Measurements from ENCODE around the gene ZNF362. TPM values are rescaled to one million over a fixed set of nuclear protein-coding genes. Genes with fewer than 3 reads are reported as not detected.

ZNF362 gene
- polyA plus RNA-seq, 1 donor = 33.6 TPM

DNA sequence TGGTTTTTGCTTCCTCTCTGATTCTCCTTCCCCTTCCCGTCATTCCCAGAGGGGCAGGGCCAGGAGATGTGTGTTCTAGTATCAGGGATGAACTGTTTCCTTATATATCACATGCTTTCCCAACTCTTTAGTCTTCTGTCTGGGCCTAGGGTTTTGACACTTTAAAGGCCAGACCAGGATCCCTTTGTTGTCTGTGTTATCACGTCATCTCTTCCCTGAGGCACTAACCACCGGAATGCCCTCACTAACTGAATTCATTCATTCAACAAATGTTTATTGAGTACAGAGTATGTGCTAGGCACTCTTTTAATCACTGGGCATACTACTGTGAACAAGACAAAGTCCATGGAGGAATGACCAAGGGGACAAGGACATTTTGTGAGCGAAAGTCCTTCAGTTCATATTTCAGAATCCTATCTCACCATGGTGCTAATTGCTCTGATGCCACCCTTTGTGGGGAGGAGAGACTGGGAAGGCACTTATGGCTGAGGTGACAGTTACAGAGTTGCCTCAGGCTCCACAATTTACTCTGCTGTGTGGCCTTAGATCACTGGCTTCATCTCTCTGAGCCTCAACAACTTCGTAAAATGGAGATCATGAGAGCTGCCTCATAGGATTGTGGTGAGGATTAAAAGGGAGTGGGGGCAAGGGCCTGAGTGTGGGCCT is 12.0 kb upstream of the ZNF362 start:
- no peak for DNase-seq (ENCODE audit: low read depth)

DNA sequence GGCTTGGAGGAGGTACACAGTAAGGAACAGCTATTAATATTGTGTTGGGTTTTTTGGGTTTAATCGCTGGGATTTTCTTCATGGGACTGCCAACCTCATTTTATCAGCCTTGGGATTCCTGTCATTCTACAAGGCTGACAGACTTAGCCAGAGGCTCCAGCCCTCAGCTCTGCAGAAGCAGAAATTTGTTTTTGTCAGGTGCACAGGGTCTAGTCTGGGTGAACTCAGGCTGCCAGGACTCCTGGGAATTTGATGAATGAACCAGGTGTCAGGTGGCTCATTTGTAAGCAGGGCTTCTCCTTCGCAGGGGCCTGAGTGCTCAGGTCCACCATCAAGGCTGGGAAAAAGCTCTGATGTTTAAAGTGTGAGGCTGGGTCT is 11.5 kb upstream of the ZNF362 start:
- no peak for DNase-seq (ENCODE audit: low read depth)

DNA sequence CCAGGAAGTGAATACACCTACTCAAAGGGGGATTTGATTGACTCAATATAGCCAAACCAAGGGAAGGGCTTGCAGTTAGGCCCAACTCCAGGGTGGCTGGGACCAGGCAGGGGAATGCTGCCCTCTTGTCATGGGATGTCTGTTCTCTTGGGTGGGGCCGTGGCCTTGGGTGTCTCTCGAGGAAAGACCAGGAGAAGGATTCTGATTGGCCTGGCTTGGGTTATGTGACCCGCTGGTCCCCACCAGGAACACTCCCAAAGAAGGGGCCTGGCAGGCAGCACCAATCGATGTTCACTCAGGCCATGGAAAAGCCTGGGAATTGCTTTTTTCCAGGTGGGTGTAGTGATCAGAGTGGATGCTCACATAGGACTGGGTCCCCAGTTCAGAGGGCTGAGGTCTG is 10.1 kb upstream of the ZNF362 start:
- DNase-seq (ENCODE audit: low read depth) = no peak

DNA sequence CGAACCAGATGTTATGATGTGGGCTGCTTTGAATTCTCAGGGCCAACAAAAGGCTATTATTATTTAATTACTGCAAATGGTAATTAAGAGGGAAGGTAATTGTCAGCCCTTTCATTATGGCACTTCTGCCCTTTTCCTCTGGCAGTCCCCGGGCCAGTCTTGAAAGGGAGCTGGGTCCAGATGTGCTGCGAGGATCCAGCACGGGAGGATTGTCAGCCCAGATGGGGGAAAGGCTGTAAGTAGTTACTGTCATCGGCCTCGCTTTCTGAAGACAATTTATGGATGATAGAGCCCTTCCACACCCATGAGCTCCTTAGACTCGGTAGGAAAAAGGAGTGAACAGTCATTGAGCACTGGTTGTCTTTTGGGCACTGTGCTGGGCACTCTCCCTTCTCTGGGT is 8.7 kb upstream of the ZNF362 start:
- DNase-seq (ENCODE audit: low read depth) = no peak

DNA sequence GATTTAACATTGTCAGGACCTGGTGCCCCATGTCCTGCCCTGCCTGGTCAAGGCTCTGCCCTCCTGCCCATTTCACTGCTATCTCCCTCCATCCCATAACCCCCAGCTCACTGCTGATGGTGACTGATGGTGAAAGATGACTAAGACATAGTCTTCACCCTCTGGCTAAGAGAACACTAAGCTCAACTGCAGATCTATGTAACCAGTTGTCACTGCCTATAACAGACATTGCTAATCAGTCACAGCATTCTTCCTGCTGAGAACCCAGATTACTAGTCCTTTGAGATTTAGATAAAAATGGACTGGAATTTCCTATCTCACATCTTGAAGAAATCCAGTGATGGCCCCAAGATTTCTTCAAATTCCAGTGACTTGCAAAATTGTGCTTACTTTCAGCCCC is 8.0 kb upstream of the ZNF362 start:
- no peak for DNase-seq (ENCODE audit: low read depth)

- DNase-seq (ENCODE audit: low read depth) = no peak
Measured at GRCh38 chr1:33249422-33249821, 6.9 kb upstream of the ZNF362 start.

DNA sequence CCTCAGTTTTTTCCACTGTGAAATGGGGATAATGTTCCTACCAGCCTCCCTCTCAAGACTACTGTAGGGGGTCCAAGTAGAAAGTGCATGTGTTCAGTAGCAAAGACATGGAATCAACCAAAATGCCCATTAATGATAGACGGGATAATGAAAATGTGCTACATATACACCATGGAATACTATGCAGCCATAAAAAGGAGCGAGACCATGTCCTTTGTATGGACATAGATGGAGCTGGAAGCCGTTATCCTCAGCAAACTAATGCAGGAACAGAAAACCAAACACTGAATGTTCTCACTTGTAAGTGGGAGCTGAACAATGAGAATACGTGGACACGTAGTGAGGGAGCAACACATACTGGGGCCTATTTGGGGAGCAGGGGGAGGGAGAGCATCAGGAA is 6.1 kb upstream of the ZNF362 start:
- DNase-seq (ENCODE audit: low read depth) = no peak

GRCh38 chr1:33250724-33251123 is 5.6 kb upstream of the ZNF362 start:
- DNase-seq (ENCODE audit: low read depth) = no peak

GRCh38 chr1:33254491-33254890 is 1.8 kb upstream of the ZNF362 start:
- DNase-seq (ENCODE audit: low read depth) = no peak

DNA sequence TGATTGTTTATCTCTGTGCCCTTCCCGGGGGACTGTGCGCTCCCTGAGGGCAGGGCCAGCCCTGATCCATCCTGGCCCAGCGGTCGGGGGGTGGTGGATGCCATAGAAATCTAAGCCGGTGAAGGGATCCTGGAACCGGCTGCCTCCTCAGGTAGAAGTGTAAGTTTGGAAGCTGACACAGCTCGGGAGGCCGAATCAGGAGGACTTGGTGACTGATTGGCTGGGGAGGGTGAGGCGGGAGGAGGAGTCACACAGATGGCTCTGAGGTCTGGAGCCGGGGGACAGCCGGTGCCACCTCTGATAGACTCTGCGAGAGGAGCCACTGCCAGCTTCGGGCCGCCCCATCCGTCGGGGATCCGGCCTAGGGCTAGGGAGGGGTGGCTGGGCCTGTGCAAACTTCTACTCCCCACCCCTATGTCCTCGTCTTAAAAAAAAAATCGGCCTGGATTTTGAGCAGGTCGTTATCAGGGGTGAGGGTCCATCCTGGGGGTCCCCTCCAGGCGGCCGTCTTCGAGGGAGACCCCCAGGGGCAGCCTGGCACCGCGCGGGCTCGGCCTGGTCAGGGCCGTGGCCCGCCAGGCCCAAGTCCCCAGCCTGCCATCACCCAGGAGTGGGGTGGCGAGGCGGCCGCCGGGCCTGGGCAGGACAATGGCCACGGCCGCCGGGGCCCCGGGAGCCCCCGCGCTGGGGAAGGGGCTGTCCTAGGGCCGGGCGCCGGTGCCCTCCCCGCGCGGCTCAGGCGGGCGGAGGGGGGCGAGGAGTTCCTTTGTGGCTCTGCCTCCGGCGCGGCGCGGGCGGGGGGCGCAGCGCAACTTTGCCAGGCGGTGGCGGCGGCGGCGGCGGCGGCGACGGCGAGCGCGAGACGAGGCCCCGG is 708 bp upstream of the ZNF362 start:
- no peak for DNase-seq (ENCODE audit: low read depth)

DNA sequence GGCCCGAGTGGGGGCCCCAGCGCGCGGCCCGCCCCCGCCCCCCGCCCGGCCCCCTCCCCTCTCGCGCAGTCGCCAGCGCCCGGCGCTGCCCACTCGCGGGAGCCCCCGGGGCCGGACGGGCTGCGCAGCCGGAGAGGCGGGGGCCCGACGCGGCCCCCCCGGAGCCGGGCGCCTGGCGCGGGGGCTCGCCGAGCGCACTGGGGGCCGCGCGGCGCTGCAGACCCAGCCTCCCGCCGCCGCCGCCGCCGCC is 146 bp upstream of the ZNF362 start:
- no peak for DNase-seq (ENCODE audit: low read depth)

DNA sequence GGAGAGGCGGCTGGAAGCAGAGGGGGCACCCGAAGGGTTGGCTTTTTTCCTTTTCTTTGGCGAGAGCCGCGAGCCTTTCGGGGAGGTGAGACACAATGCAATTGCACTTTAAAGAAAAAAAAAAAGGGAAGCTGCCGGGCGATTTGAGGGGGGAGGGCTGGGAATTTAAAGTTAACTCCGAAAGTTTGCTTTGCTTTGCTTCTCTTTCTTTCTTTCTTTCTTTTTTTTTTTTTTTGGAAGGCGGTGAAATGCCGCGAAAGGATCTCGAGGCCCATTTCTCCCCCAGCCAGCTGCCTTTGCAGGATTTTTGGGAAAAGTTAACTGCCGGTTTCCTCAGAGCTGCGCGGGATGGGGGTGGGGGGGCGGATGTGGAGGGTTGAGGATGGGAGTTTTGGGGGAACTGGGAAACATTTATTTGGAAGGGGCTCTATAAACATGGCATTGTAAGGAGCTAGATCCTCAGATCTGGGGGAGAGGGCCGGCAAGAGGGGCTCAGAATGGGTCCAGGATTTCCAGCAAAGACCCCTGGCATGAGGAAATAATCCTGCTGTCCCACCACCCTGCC is 997 bp downstream of the ZNF362 start:
- no peak for DNase-seq (ENCODE audit: low read depth)

DNA sequence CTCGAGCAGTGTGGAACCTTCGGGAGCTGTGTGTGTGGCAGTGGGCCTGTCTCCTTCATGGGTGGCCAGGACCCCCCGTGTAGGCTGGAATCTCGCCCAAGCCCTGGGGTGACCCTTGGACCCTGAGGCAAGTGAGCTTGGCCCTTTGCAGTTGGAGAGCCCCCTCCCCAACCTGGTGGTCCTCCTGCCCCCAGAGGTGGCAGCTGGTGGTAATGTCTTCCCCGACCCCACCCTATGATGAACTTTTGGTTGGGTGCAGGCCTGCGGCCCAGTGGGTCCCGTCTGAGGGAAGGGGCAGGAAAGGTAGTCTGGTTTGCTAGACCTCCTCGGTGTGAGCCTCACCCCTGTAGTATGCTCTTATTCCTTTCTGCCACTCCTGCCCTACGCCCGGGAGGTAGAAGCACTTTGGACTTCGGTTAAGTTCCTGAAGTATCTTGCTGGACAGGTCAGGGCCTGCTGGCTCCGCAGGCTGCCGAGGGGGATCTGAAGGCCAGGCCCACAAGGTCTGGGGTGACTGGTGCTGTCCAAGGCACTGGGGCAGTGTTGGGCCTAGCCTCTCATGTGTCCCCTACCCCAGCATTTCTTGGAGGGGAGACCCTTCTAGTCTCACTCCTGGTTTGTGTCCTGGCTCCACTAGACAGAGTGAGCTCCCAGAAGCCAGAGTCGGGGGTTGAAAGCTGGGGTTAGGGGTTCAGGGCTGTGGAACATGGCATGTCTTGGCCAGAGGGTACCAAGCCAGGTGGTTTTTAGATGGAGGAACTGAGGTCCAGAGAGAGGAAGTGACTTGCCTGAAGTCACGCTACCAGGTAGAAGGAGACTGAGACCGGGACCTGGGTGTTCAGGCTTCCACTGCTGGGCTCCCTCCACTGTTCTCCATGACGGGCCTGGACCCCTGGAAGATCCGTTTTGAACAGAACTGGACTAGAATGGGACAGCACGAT is 1.8 kb downstream of the ZNF362 start:
- no peak for DNase-seq (ENCODE audit: low read depth)

GRCh38 chr1:33258788-33259274 is 2.5 kb downstream of the ZNF362 start:
- no peak for DNase-seq (ENCODE audit: low read depth)

DNA sequence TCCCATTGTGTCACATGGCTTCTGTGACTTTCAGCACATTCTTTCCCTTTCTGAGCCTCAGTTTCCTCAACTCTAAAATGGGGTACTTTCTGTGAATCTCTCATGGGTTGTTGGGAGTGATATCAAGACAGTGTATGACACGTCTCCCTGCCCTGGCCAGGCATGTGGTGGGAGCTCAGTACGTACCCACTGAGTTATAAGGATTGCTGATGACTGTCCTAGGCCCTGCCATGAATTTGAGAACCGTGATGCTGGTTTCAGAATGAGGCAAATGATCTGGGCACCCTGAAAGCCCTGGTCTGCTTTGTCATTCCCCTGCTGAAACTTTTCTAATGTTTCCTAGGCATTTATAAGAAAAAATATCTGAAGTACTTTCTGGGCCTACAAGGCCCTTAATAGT is 3.6 kb downstream of the ZNF362 start:
- DNase-seq (ENCODE audit: low read depth) = no peak

GRCh38 chr1:33260439-33260838 is 4.1 kb downstream of the ZNF362 start:
- no peak for DNase-seq (ENCODE audit: low read depth)

- no peak for DNase-seq (ENCODE audit: low read depth)
Measured at GRCh38 chr1:33261344-33261743, 5.1 kb downstream of the ZNF362 start.

DNA sequence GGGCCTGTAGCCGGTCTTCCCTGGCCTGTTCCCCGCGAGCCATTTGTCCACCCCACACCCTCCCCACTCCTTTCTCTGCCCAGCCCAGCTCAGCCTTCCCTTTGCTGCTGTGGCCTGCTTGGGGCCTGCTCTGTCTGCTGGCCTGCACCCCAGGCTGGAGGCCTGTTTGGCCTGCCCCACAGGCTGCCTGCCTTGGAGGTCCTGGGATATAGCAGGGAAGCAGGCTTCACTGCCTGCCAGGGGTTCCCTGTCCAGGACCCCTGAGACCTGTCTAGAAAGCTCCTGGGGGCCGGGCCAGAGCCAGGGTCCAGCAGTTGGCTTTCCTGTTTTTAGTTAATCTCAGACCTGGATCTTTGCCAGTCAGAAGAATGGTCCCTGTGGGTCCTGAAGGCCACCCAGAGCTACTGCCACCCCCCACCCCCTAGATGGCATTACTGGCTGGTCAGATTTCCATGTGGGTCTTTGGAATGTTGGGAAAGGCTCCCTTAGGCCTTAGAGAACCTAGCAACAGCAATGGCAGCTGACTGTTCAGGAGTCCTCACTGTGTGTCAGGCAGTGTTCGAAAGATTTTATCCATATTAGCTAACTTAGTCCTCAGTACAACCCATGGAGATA is 7.7 kb downstream of the ZNF362 start:
- no peak for DNase-seq (ENCODE audit: low read depth)

DNA sequence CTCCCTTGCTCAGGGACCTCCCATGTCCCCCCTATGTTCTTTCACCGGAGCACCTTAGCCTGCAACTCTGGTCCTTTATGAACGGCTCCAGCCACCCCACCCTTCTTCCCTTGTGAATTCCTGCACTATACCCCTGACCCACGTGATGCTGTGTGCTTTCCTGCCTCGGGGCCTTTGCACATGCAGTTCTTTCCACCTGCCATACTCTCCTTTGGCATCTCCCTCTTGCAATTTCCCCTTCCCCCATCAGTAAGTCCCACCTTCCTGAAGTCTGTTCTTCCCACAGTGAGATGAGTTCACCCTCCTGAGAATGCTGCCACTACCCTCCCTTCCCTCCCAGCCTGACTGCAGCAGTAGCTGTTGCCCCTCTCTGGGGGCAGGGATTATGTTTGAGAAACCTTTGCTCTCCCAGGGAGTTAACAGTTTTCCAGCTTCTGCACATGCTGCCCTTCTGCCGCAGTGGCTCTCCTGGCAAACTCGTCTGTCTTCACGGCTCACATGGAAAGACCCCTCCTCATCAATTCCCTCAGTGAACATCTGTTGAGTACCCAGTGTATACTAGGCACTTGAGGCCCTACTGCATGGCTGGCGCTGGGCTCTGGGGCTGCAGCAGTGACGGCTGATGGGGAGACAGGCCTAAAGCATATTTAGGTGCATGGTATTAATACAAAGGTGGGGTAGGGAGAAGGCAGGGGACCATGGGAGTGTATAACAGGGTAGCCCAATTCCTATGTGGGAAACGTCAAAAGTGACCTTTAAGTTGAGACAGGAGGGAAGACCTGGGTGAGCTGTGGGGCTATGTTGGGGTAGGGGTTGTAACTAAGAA is 9.7 kb downstream of the ZNF362 start:
- no peak for DNase-seq (ENCODE audit: low read depth)

GRCh38 chr1:33266766-33267165 is 10.5 kb downstream of the ZNF362 start:
- DNase-seq (ENCODE audit: low read depth) = no peak
